Suppressor macrophage (primary cell): ENCODE results near the gene CDH2.

ENCODE experiments used
- DNase-seq, 4 experiments: peaks; one replicate each; pipeline ENCODE4 v3.0.0-alpha.2; 2020 to 2022
- total RNA-seq, 17 experiments: gene quantifications; one replicate each; lab custom pipeline; 2026; ENCODE audit warnings: mixed read lengths in 6 of 17, inconsistent platforms in 3 of 17; lab: John Stamatoyannopoulos, UW

Gene CDH2
- total RNA-seq = 0 to 5.9 (median 0) reads per million in 17 experiments

GRCh38 chr18:28176948-28177827 is at the start of gene CDH2:
Gene CDH2 (minus strand): TSS chr18:28177130. CDS start chr18:28177022, 108 bp downstream.
- DNase-seq = peak; percentile 3 to 25 (median 12)

GRCh38 chr18:28212060-28212459 is 35.1 kb upstream of the CDH2 start:
- DNase-seq = no peak

GRCh38 chr18:28208712-28209265 is 31.9 kb upstream of the CDH2 start:
- peak in 1 of 4 experiments; percentile 2 for DNase-seq

GRCh38 chr18:28208268-28208667 is 31.3 kb upstream of the CDH2 start:
- DNase-seq = peak in 2 of 4 experiments; percentile 16 to 19

GRCh38 chr18:28204154-28204553 is 27.2 kb upstream of the CDH2 start:
- DNase-seq = no peak

GRCh38 chr18:28201056-28201455 is 24.1 kb upstream of the CDH2 start:
- no peak for DNase-seq

GRCh38 chr18:28198620-28199019 is 21.7 kb upstream of the CDH2 start:
- no peak for DNase-seq

GRCh38 chr18:28193177-28193778 is 16.3 kb upstream of the CDH2 start:
- DNase-seq = no peak

GRCh38 chr18:28189400-28190239 is 12.7 kb upstream of the CDH2 start:
- peak; percentile 58 to 66 (median 60) for DNase-seq

- DNase-seq = no peak
These were observed 8.2 kb upstream of the CDH2 start for GRCh38 chr18:28185121-28185520.

GRCh38 chr18:28183418-28184078 is 6.6 kb upstream of the CDH2 start:
- no peak for DNase-seq

GRCh38 chr18:28181616-28182015 is 4.7 kb upstream of the CDH2 start:
- DNase-seq = no peak

GRCh38 chr18:28178720-28179119 is 1.8 kb upstream of the CDH2 start:
- DNase-seq = no peak

- peak in 2 of 4 experiments; percentile 2 to 3 for DNase-seq
These were observed 1.1 kb upstream of the CDH2 start for GRCh38 chr18:28177828-28178635.

GRCh38 chr18:28176698-28176947 is 307 bp downstream of the CDH2 start:
- peak in 1 of 4 experiments; percentile 3 for DNase-seq

- no peak for DNase-seq
These were observed 816 bp downstream of the CDH2 start for GRCh38 chr18:28175930-28176697.

GRCh38 chr18:28175150-28175929 is 1.6 kb downstream of the CDH2 start:
- peak in 1 of 4 experiments; percentile 6 for DNase-seq

- no peak for DNase-seq
These were observed 2.6 kb downstream of the CDH2 start for GRCh38 chr18:28174181-28174905.

GRCh38 chr18:28171837-28172236 is 5.1 kb downstream of the CDH2 start:
- no peak for DNase-seq
